ENCODE results near the gene SENP1.
A peak's percentile ranks its signal among the peaks of the same experiment; 100 is the strongest.

The SENP1 gene

GRCh38 chr12:48040354-48040753 lies 65.5 kb downstream of the SENP1 start:
- intact Hi-C loops (cut with DNase I) = no loop called here
- DNase-seq = no peak

GRCh38 chr12:48039151-48039550 lies 66.7 kb downstream of the SENP1 start:
- DNase-seq = no peak
- intact Hi-C loops (cut with DNase I) = no loop called here

- intact Hi-C loops (cut with DNase I) = no loop called here
- DNase-seq = no peak
Observed at GRCh38 chr12:48038085-48038484, 67.8 kb downstream of the SENP1 start.

- DNase-seq = no peak
- intact Hi-C loops (cut with DNase I) = no loop called here
Observed at GRCh38 chr12:48037267-48037915, 68.5 kb downstream of the SENP1 start.

GRCh38 chr12:48036818-48037217 lies 69.1 kb downstream of the SENP1 start:
- DNase-seq = no peak
- intact Hi-C loops (cut with DNase I) = no loop called here

- intact Hi-C loops (cut with DNase I) = no loop called here
- no peak for DNase-seq
Observed at GRCh38 chr12:48034835-48035805, 70.8 kb downstream of the SENP1 start.

GRCh38 chr12:48033451-48033850 lies 72.4 kb downstream of the SENP1 start:
- intact Hi-C loops (cut with DNase I) = no loop called here

GRCh38 chr12:48032597-48032996 lies 73.3 kb downstream of the SENP1 start:
- no peak for DNase-seq
- intact Hi-C loops (cut with DNase I) = no loop called here

More at GRCh38 chr12:48033451-48033850, 72.4 kb downstream of the SENP1 start:
- no peak for DNase-seq

GRCh38 chr12:48031135-48031960 lies 74.5 kb downstream of the SENP1 start:
- intact Hi-C loops (cut with DNase I) = no loop called here
- DNase-seq = no peak

- DNase-seq = no peak
- intact Hi-C loops (cut with DNase I) = no loop called here
Observed at GRCh38 chr12:48030173-48030650, 75.7 kb downstream of the SENP1 start.

- DNase-seq = no peak
- intact Hi-C loops (cut with DNase I) = no loop called here
Observed at GRCh38 chr12:48029491-48030172, 76.2 kb downstream of the SENP1 start.

- no peak for DNase-seq
- intact Hi-C loops (cut with DNase I) = no loop called here
Observed at GRCh38 chr12:48028541-48029431, 77.1 kb downstream of the SENP1 start.

GRCh38 chr12:48027183-48028002 lies 78.5 kb downstream of the SENP1 start:
- intact Hi-C loops (cut with DNase I) = no loop called here
- no peak for DNase-seq

GRCh38 chr12:48026060-48026827 lies 79.6 kb downstream of the SENP1 start:
- DNase-seq = no peak
- intact Hi-C loops (cut with DNase I) = no loop called here

- intact Hi-C loops (cut with DNase I) = no loop called here
- peak in 1 of 10 donors; percentile 34 for DNase-seq
Observed at GRCh38 chr12:48025281-48025680, 80.6 kb downstream of the SENP1 start.

- intact Hi-C loops (cut with DNase I) = no loop called here
- DNase-seq = peak in 1 of 10 donors; percentile 3
Observed at GRCh38 chr12:48024735-48025134, 81.1 kb downstream of the SENP1 start.

- intact Hi-C loops (cut with DNase I) = no loop called here
- peak in 1 of 10 donors; percentile 67 for DNase-seq
Observed at GRCh38 chr12:48023386-48023785, 82.5 kb downstream of the SENP1 start.

Measured in posterior cingulate gyrus (tissue), 11 donors.